ENCODE results near the gene TEKT5.
"Not testable (repeated sequence)": the region's sequence is repeated elsewhere in the genome, so short reads cannot be mapped to it uniquely, and the experiment has no call there.

Gene TEKT5

GRCh38 chr16:10694830-10695229 is at the start of gene TEKT5:
TSS of gene TEKT5 (minus strand) at chr16:10694930. CDS start at chr16:10694873, 57 bp downstream.
- no peak for DNase-seq

- peak; percentile 97 for DNase-seq
These were observed 49.1 kb upstream of the TEKT5 start, which contains the start of gene NUBP1 for GRCh38 chr16:10743610-10744369. TSS of gene NUBP1 (plus strand) at chr16:10743842. CDS start at chr16:10743864, 22 bp downstream.

GRCh38 chr16:10743227-10743609 is 48.5 kb upstream of the TEKT5 start:
- no peak for DNase-seq

GRCh38 chr16:10741844-10742243 is 47.1 kb upstream of the TEKT5 start:
- peak; percentile 9 for DNase-seq

- not testable (repeated sequence) for DNase-seq
These were observed 46.5 kb upstream of the TEKT5 start for GRCh38 chr16:10741249-10741648.

- no peak for DNase-seq
These were observed 46.1 kb upstream of the TEKT5 start for GRCh38 chr16:10740845-10741208.

- no peak for DNase-seq
These were observed 45.5 kb upstream of the TEKT5 start for GRCh38 chr16:10740000-10740844.

- DNase-seq: peak; percentile 84
These were observed 43.7 kb upstream of the TEKT5 start for GRCh38 chr16:10738231-10739077.

- DNase-seq: peak; percentile 67
These were observed 42.4 kb upstream of the TEKT5 start for GRCh38 chr16:10737068-10737625.

- DNase-seq: no peak
These were observed 37.1 kb upstream of the TEKT5 start for GRCh38 chr16:10731790-10732189.

- peak; percentile 26 for DNase-seq
These were observed 34.6 kb upstream of the TEKT5 start for GRCh38 chr16:10729104-10730048.

GRCh38 chr16:10728003-10728887 is 33.5 kb upstream of the TEKT5 start:
- no peak for DNase-seq

- DNase-seq: no peak
These were observed 14.2 kb upstream of the TEKT5 start for GRCh38 chr16:10708969-10709368.

- DNase-seq: no peak
These were observed 5.0 kb upstream of the TEKT5 start for GRCh38 chr16:10699756-10700155.

- DNase-seq: no peak
These were observed 424 bp downstream of the TEKT5 start for GRCh38 chr16:10694306-10694705.

- no peak for DNase-seq
These were observed 841 bp downstream of the TEKT5 start for GRCh38 chr16:10693889-10694288.

- DNase-seq: no peak
These were observed 2.3 kb downstream of the TEKT5 start for GRCh38 chr16:10692470-10692869.

GRCh38 chr16:10688726-10689125 is 6.0 kb downstream of the TEKT5 start:
- no peak for DNase-seq

- DNase-seq: no peak
These were observed 6.4 kb downstream of the TEKT5 start for GRCh38 chr16:10688291-10688690.

GRCh38 chr16:10685709-10686108 is 9.0 kb downstream of the TEKT5 start:
- no peak for DNase-seq
